ENCODE results near the gene ANO3.

GRCh38 chr11:26571861-26572654 lies 240.1 kb downstream of the ANO3 start, which contains the start of gene MUC15:
- TF ChIP-seq CTCF (IDR thresholded peaks at IDR 0.05; ENCODE audit: low read depth, low read length) (no peak), EZH2phosphoT487 (IDR thresholded peaks at IDR 0.05; ENCODE audit: low read depth) (no peak)
